OCI-LY7 (cell line): ENCODE data around the gene ADARB2.

Source experiments
- CTCF ChIP-seq: fragments of 200-600 bp; sonication (generic); conservative IDR thresholded peaks from 2 replicates; pipeline ENCODE4 v1.5.1; 2014; ENCODE audit warnings: mild to moderate bottlenecking, antibody characterized with exemption, low read length, moderate library complexity, mixed read lengths
- EZH2phosphoT487 ChIP-seq: fragments of 200-600 bp; sonication (generic); IDR thresholded peaks from 2 replicates; pipeline ENCODE4 v1.6.1; 2018; ENCODE audit warnings: low read depth, borderline replicate concordance, mild to moderate bottlenecking, mixed run types, antibody characterized with exemption, low read length, moderate library complexity, mixed read lengths

GRCh38 chr10:1190052-1190395 lies 547.3 kb downstream of the ADARB2 start:
- no peak for TF ChIP-seq CTCF
- TF ChIP-seq EZH2phosphoT487: no peak
